AG09319 (cell line): Measurements from ENCODE around the gene FHAD1.
"Not testable (repeated sequence)": the region's sequence is repeated elsewhere in the genome, so short reads cannot be mapped to it uniquely, and the experiment has no call there.

ENCODE experiments used
- DNase-seq: peaks from one replicate; pipeline ENCODE4 v3.0.0-alpha.2; 2010; ENCODE audit warnings: low read depth; ENCODE audit errors: extremely low read depth
- CTCF ChIP-seq: IDR thresholded peaks from 2 replicates; pipeline ENCODE4 v1.5.1; 2011; ENCODE audit warnings: low read depth, mild to moderate bottlenecking, inconsistent platforms, low read length, moderate library complexity

Gene FHAD1

GRCh38 chr1:15299179-15299578, 52.2 kb downstream of the FHAD1 start:
- TF ChIP-seq CTCF: no peak

GRCh38 chr1:15299806-15300205, 52.8 kb downstream of the FHAD1 start:
- DNase-seq: no peak
- no peak for TF ChIP-seq CTCF

More at GRCh38 chr1:15299179-15299578, 52.2 kb downstream of the FHAD1 start:
- no peak for DNase-seq

- no peak for DNase-seq
These were observed 56.9 kb downstream of the FHAD1 start for GRCh38 chr1:15303935-15304334.

GRCh38 chr1:15304708-15305467, 57.9 kb downstream of the FHAD1 start:
- TF ChIP-seq CTCF: peak; percentile 75
- DNase-seq: no peak

More at GRCh38 chr1:15303935-15304334, 56.9 kb downstream of the FHAD1 start:
- no peak for TF ChIP-seq CTCF

GRCh38 chr1:15305468-15305770, 58.4 kb downstream of the FHAD1 start:
- no peak for DNase-seq
- no peak for TF ChIP-seq CTCF

- not testable (repeated sequence) for DNase-seq
These were observed 59.3 kb downstream of the FHAD1 start for GRCh38 chr1:15306352-15306751.

- DNase-seq: no peak
These were observed 61.1 kb downstream of the FHAD1 start for GRCh38 chr1:15308135-15308534.

More at GRCh38 chr1:15308135-15308534, 61.1 kb downstream of the FHAD1 start:
- no peak for TF ChIP-seq CTCF
